Vagina (tissue), 2 donors: Measurements from ENCODE around the gene AARSD1. TPM values are rescaled to one million over a fixed set of nuclear protein-coding genes. Genes with fewer than 3 reads are reported as not detected.
"Not testable (repeated sequence)": the region's sequence is repeated elsewhere in the genome, so short reads cannot be mapped to it uniquely, and the experiment has no call there.

ENCODE experiments used
- DNase-seq, 2 donors: peaks; one replicate each; pipeline ENCODE4 v3.0.0-alpha.2; 2017; ENCODE audit errors: extremely low spot score in 2 of 2
- H3K27ac ChIP-seq: fragments of 200-600 bp; sonication (generic); one replicate; pipeline ENCODE4 v1.5.1; 2019
- H3K27me3 ChIP-seq: fragments of 200-600 bp; sonication (generic); one replicate; pipeline ENCODE4 v1.5.1; 2019
- H3K36me3 ChIP-seq, 2 donors: fragments of 200-600 bp; sonication (generic); one replicate each; pipeline ENCODE4 v1.5.1; 2017 to 2019
- H3K4me1 ChIP-seq: fragments of 200-600 bp; sonication (generic); one replicate; pipeline ENCODE4 v1.5.1; 2019
- H3K4me3 ChIP-seq, 2 donors: fragments of 200-600 bp; sonication (generic); 1 replicate in 1 of 2; 2 replicates in 1 of 2; pipeline ENCODE4 v1.5.1; 2016 to 2019
- H3K9me3 ChIP-seq: fragments of 200-600 bp; sonication (generic); one replicate; pipeline ENCODE4 v1.5.1; 2019
- CTCF ChIP-seq, 3 experiments: fragments of 450-650 bp in 2 of 3; fragments of 200-600 bp in 1 of 3; sonication (generic) in 1 of 3; IDR thresholded peaks; one replicate each; pipeline ENCODE4 v1.5.1; 2017 to 2019; ENCODE audit warnings: antibody characterized with exemption in 3 of 3, mild to moderate bottlenecking in 2 of 3, moderate library complexity in 2 of 3
- POLR2A ChIP-seq, 2 donors: fragments of 450-650 bp; IDR thresholded peaks; one replicate each; pipeline ENCODE4 v1.6.1; 2017; ENCODE audit warnings: antibody characterized with exemption in 2 of 2, mild to moderate bottlenecking in 2 of 2, moderate library complexity in 2 of 2
- POLR2AphosphoS5 ChIP-seq, 2 donors: sonication (generic); formaldehyde crosslinking; IDR thresholded peaks; one replicate each; pipeline ENCODE4 v1.9.0; 2017; ENCODE audit warnings: antibody characterized with exemption in 2 of 2, mild to moderate bottlenecking in 2 of 2, low read depth in 1 of 2; ENCODE audit not compliant: insufficient read depth in 1 of 2
- intact Hi-C: fragments of 100-400 bp; cut with DNase I; formaldehyde crosslinking; loops from one replicate; pipeline ENCODE4 v1.15.1; 2023
- total RNA-seq: library from RNA; depleted of rRNA; stranded (reverse); fragments of >200 nt; gene quantifications from one replicate; pipeline ENCODE4 v1.2.3, GENCODE V29; 2016

The AARSD1 gene
- total RNA-seq, 1 donor from 2014 or later: 53.5 TPM

GRCh38 chr17:43006639-43007551 lies 42.6 kb upstream of the AARSD1 start, which contains the start of gene IFI35:
IFI35 (plus strand) TSS chr17:43006784; CDS start chr17:43006948, 164 bp downstream.
- intact Hi-C loops: no loop called here
- TF ChIP-seq POLR2AphosphoS5 (IDR thresholded peaks at IDR 0.05; ENCODE audit: insufficient read depth in 1 of 2, low read depth in 1 of 2) (peak; percentile 77 to 84), CTCF (IDR thresholded peaks at IDR 0.05) (peak; percentile 21 to 85 (median 36)), POLR2A (IDR thresholded peaks at IDR 0.05) (peak in 1 of 2 donors; percentile 34)

GRCh38 chr17:43003542-43004172 lies 39.4 kb upstream of the AARSD1 start:
- no peaks in the 10 kb centered on the region for H3K9me3 ChIP-seq
- no peak overlapping the region for H3K27ac ChIP-seq
- no peaks in the 10 kb centered on the region for H3K27me3 ChIP-seq
- intact Hi-C loops: no loop called here
- no peak for DNase-seq
- peaks cover 40% of the 10 kb centered on the region for H3K4me1 ChIP-seq
- H3K4me3 ChIP-seq: no peak overlapping the region
- no peak for TF ChIP-seq POLR2AphosphoS5 (IDR thresholded peaks at IDR 0.05; ENCODE audit: insufficient read depth in 1 of 2, low read depth in 1 of 2)
- no peak for TF ChIP-seq CTCF (IDR thresholded peaks at IDR 0.05)
- no peak for TF ChIP-seq POLR2A (IDR thresholded peaks at IDR 0.05)
- peaks cover 0 to 37% of the 10 kb centered on the region in 2 donors for H3K36me3 ChIP-seq

More at GRCh38 chr17:43006639-43007551, 42.6 kb upstream of the AARSD1 start, which contains the start of gene IFI35:
- H3K27ac ChIP-seq: peak within 1 kb of the TSS; percentile 88
- peak within 1 kb of the TSS; percentile 64 to 78 for H3K4me3 ChIP-seq
- no peaks in the 10 kb centered on the region for H3K9me3 ChIP-seq
- H3K36me3 ChIP-seq: peaks cover 0 to 22% of the 10 kb centered on the region in 2 donors
- peaks cover 50% of the 10 kb centered on the region for H3K4me1 ChIP-seq
- H3K27me3 ChIP-seq: no peaks in the 10 kb centered on the region
- peak in 1 of 2 donors; percentile 94 for DNase-seq

- DNase-seq, H3K27me3 ChIP-seq, H3K4me3 ChIP-seq, H3K27ac ChIP-seq, H3K9me3 ChIP-seq, intact Hi-C loops: not testable (repeated sequence)
- Histone ChIP-seq H3K36me3 (peaks cover 0 to 37% of the 10 kb centered on the region in 2 donors), H3K4me1 (peaks cover 25% of the 10 kb centered on the region)
Measured at GRCh38 chr17:43000894-43001293, 36.6 kb upstream of the AARSD1 start.

GRCh38 chr17:42999003-42999525 lies 34.8 kb upstream of the AARSD1 start:
- TF ChIP-seq POLR2AphosphoS5 (IDR thresholded peaks at IDR 0.05; ENCODE audit: insufficient read depth in 1 of 2, low read depth in 1 of 2): no peak
- TF ChIP-seq CTCF (IDR thresholded peaks at IDR 0.05): no peak
- no peak for TF ChIP-seq POLR2A (IDR thresholded peaks at IDR 0.05)
- peak overlapping the region; percentile 83 for H3K27ac ChIP-seq
- no peak for DNase-seq
- intact Hi-C loops: no loop called here
- no peaks in the 10 kb centered on the region for H3K9me3 ChIP-seq
- H3K27me3 ChIP-seq: no peaks in the 10 kb centered on the region
- H3K4me3 ChIP-seq: peak overlapping the region; percentile 76 to 86
- H3K36me3 ChIP-seq: peaks cover 0 to 30% of the 10 kb centered on the region in 2 donors
- H3K4me1 ChIP-seq: peaks cover 24% of the 10 kb centered on the region
